Muscle of arm (tissue), 12 donors: ENCODE measurements around the gene UPF1. TPM values are rescaled to one million over a fixed set of nuclear protein-coding genes. Genes with fewer than 3 reads are reported as not detected.
"Not testable (repeated sequence)": the region's sequence is repeated elsewhere in the genome, so short reads cannot be mapped to it uniquely, and the experiment has no call there.

ENCODE experiments used
- DNase-seq: peaks from one replicate; pipeline ENCODE4 v3.0.0-alpha.2; 2013
- polyA plus RNA-seq, 12 donors: library from polyadenylated mRNA; unstranded; fragments of 120-200 nt; gene quantifications; one replicate each; pipeline ENCODE4 v1.2.1, GENCODE V29; 2013; ENCODE audit not compliant: insufficient read length in 12 of 12

The UPF1 gene
- polyA plus RNA-seq, 12 donors, result 25.3 to 86.6 (median 33.8) TPM; not detected in 1

GRCh38 chr19:18912933-18913332 lies 81.2 kb downstream of the UPF1 start:
- no peak for DNase-seq

- no peak for DNase-seq
These were observed 81.7 kb downstream of the UPF1 start for GRCh38 chr19:18913466-18913865.

GRCh38 chr19:18915639-18916038 lies 83.9 kb downstream of the UPF1 start:
- no peak for DNase-seq

DNA sequence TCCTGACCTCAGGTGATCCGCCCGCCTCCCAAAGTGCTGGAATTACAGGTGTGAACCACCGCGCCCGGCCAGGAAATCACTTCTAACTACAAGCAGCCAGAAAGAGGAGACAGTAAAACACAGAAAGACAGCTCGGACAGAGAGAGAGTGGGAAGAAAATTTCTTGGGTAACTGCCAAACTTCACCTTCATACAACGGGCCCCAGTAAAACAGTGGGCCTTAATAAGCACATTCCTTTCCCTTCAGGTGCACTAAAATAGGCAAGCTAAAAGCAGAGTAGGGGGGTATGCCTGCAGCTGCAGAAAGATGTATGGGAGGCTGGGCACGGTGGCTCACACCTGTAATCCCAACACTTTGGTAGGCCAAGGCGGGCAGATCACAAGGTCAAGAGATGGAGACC lies 85.8 kb downstream of the UPF1 start:
- DNase-seq, result not testable (repeated sequence)

Other genes starting within 250 kb of the UPF1 start
- gene REX1BD, start 243.2 kb upstream of the UPF1 start, polyA plus RNA-seq, result 10 to 100 TPM in 11 of 12 donors, not detected in 1; 18.6 to 49.6 (median 23.9) TPM
- 10 to 100 TPM in 5 of 12 donors, 1 to 10 TPM in 6, not detected in 1; 5.2 to 54.5 (median 8.6) TPM for gene CRLF1, start 225.2 kb upstream of the UPF1 start, polyA plus RNA-seq
- gene TMEM59L, start 219.1 kb upstream of the UPF1 start, polyA plus RNA-seq, result 10 to 100 TPM in 3 of 12 donors, 1 to 10 TPM in 8, not detected in 1; 4.7 to 19.4 (median 8.2) TPM
- gene KLHL26, start 194.9 kb upstream of the UPF1 start, polyA plus RNA-seq, result 1 to 10 TPM in 11 of 12 donors, not detected in 1; 2.8 to 8.5 (median 3.8) TPM
- 10 to 100 TPM in 8 of 12 donors, 1 to 10 TPM in 3, not detected in 1; 9.8 to 29.3 (median 11.7) TPM for gene CRTC1, start 148.3 kb upstream of the UPF1 start, polyA plus RNA-seq
- gene COMP, start 40.7 kb upstream of the UPF1 start, polyA plus RNA-seq, result 10 to 100 TPM in 5 of 12 donors, 1 to 10 TPM in 5, not detected in 2; 3.2 to 30.9 (median 9.2) TPM
- gene CERS1, start 64.2 kb downstream of the UPF1 start, polyA plus RNA-seq, result 10 to 100 TPM in 11 of 12 donors, not detected in 1; 15.8 to 49.2 (median 30.5) TPM
- 10 to 100 TPM in 11 of 12 donors, not detected in 1; 55.2 to 96.3 (median 71.7) TPM for gene COPE, start 87.4 kb downstream of the UPF1 start, polyA plus RNA-seq
- 10 to 100 TPM in 11 of 12 donors, not detected in 1; 29.4 to 45.6 (median 34.8) TPM for gene DDX49, start 87.8 kb downstream of the UPF1 start, polyA plus RNA-seq
- gene HOMER3, start 109.3 kb downstream of the UPF1 start, polyA plus RNA-seq, result 10 to 100 TPM in 11 of 12 donors, not detected in 1; 46.8 to 83.7 (median 56.3) TPM
- 10 to 100 TPM in 11 of 12 donors, not detected in 1; 48.8 to 93.0 (median 60.4) TPM for gene SUGP2, start 201.6 kb downstream of the UPF1 start, polyA plus RNA-seq
- gene ARMC6, start 201.6 kb downstream of the UPF1 start, polyA plus RNA-seq, result 10 to 100 TPM in 11 of 12 donors, not detected in 1; 17.5 to 54.8 (median 23.2) TPM
- 10 to 100 TPM in 6 of 12 donors, 1 to 10 TPM in 5, not detected in 1; 7.2 to 20.2 (median 10.2) TPM for gene SLC25A42, start 232.0 kb downstream of the UPF1 start, polyA plus RNA-seq